ENCODE measurements around the gene HPRT1.

DNA sequence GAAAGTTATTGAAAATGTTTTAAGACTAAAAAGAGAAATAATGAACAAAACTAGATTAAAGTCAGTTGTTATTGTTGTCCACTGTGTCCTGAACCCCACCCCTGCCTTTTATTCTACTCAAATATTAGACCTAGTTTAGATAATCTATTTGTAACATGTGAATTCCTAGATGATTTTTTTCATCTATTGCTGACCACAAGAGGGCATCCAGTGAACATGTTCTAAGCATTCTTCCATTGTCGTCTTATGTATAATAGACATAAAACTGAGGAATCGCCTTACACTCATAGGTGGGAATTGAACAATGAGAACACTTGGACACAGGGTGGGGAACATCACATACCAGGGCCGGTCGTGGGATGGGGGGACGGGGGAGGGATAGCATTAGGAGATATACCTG is 36.4 kb upstream of the HPRT1 start:
- TF ChIP-seq, protein P1, sequence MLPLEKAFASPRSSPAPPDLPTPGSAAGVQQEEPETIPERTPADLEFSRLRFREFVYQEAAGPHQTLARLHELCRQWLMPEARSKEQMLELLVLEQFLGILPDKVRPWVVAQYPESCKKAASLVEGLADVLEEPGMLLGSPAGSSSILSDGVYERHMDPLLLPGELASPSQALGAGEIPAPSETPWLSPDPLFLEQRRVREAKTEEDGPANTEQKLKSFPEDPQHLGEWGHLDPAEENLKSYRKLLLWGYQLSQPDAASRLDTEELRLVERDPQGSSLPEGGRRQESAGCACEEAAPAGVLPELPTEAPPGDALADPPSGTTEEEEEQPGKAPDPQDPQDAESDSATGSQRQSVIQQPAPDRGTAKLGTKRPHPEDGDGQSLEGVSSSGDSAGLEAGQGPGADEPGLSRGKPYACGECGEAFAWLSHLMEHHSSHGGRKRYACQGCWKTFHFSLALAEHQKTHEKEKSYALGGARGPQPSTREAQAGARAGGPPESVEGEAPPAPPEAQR (CRISPR knock-in tag; IDR thresholded peaks at IDR 0.05), result no peak
- TF ChIP-seq USF1 (CRISPR knock-in tag; IDR thresholded peaks at IDR 0.05) (no peak), CTCF (IDR thresholded peaks at IDR 0.05) (no peak), JUN (CRISPR knock-in tag; IDR thresholded peaks at IDR 0.05) (no peak), USF2 (CRISPR knock-in tag; IDR thresholded peaks at IDR 0.05) (no peak), SMAD3 (CRISPR knock-in tag; IDR thresholded peaks at IDR 0.05; ENCODE audit: borderline replicate concordance) (no peak), FOXP1 (CRISPR knock-in tag; IDR thresholded peaks at IDR 0.05; ENCODE audit: borderline replicate concordance) (no peak), CREM (CRISPR knock-in tag; IDR thresholded peaks at IDR 0.05) (no peak), NR2C2 (CRISPR knock-in tag; IDR thresholded peaks at IDR 0.05) (no peak), CREB1 (CRISPR knock-in tag; IDR thresholded peaks at IDR 0.05) (no peak), OVOL2 (CRISPR knock-in tag; IDR thresholded peaks at IDR 0.05; ENCODE audit: borderline replicate concordance) (no peak), ZBTB43 (CRISPR knock-in tag; IDR thresholded peaks at IDR 0.05) (no peak), NFYB (CRISPR knock-in tag; conservative IDR thresholded peaks at IDR 0.05; ENCODE audit: low read depth) (no peak)
